ENCODE data around the gene BBS5.
"Not testable (repeated sequence)": the region's sequence is repeated elsewhere in the genome, so short reads cannot be mapped to it uniquely, and the experiment has no call there.

Gene BBS5

DNA sequence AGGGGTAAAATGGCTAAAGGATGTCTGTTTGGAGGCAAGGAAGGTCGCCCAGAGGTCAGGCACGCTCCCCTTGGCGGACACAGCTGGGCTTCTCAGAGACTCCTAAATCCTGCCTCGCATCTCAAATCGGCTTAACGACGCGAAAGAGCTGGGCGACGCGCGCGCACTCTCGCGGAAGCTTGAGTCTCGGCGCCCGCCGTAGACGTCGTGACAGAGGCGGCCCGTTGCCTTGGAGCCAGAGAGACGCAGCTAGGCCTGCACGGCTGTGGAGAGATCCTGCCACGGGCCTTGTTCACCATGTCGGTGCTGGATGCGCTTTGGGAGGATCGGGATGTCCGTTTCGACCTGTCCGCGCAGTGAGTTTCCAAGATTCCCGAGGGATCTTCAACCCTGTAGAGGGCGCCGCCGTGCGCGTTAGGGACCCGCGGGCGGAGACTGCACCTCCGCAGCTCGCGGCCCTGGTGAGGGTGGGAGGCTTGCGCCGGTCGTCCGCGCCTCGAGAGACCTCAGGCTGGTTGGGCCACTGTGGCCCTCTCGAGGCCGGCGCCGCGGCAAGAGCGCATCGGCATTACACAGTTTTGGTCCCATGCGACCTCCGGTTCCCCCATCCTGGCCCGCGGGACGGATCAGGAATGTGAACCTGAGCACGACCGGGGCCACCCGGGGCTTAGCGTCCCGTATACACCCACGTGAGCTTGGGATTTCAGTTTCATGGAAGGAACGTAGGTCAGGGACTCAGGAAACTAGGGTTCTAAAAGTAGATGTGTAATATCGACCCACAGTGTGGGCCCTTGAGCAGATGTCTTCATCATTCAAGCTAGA, at the start of gene BBS5:
Gene BBS5, plus strand, starts transcription at position 238 of the 822 bp plus-strand sequence. Its CDS starts 60 bp downstream, at position 298.
- peak; percentile 98 for DNase-seq

DNA sequence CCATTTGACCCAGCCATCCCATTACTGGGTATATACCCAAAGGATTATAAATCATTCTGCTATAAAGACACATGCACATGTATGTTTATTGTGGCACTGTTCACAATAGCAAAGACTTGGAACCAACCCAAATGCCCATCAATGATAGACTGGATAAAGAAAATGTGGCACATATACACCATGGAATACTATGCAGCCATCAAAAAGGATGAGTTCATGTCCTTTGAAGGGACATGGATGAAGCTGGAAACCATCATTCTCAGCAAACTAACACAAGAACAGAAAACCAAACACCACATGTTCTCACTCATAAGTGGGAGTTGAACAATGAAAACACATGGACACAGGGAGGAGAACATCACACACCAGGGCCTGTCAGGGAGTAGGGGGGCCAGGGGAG, 47.5 kb upstream of the BBS5 start:
- not testable (repeated sequence) for DNase-seq

GRCh38 chr2:169434236-169434635, 45.1 kb upstream of the BBS5 start:
- not testable (repeated sequence) for DNase-seq

GRCh38 chr2:169438466-169439072, 40.7 kb upstream of the BBS5 start:
- no peak for DNase-seq

- no peak for DNase-seq
Measured at GRCh38 chr2:169439900-169440299, 39.4 kb upstream of the BBS5 start.

- no peak for DNase-seq
Measured at GRCh38 chr2:169446452-169446851, 32.8 kb upstream of the BBS5 start.

DNA sequence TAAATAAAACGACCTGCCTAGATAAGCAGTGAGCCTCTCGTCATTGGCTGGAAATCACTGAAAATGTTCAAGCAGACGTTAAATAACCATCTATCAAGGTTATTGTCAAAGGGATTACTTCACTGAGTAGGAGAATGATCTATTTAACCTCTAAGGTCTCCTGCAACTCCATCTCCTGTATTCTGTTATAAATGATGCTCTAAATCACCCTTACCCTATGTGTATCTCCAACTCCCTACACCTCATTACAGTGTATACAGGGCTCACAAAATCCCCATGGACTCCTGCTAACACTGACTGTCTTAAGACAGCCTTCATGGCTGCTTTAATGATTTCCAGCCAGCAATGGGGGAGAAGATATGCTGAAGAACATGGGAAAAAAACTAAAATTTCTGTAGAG, 31.0 kb upstream of the BBS5 start:
- no peak for DNase-seq

GRCh38 chr2:169448865-169449264, 30.4 kb upstream of the BBS5 start:
- no peak for DNase-seq

GRCh38 chr2:169452080-169452479, 27.2 kb upstream of the BBS5 start:
- DNase-seq, result peak; percentile 85

- not testable (repeated sequence) for DNase-seq
Measured at GRCh38 chr2:169453044-169453443, 26.2 kb upstream of the BBS5 start.

GRCh38 chr2:169461143-169461542, 18.2 kb upstream of the BBS5 start:
- no peak for DNase-seq

GRCh38 chr2:169462896-169463695, 16.2 kb upstream of the BBS5 start:
- no peak for DNase-seq

GRCh38 chr2:169464466-169464865, 14.8 kb upstream of the BBS5 start:
- DNase-seq, result no peak

- peak; percentile 43 for DNase-seq
Measured at GRCh38 chr2:169464882-169465281, 14.4 kb upstream of the BBS5 start.

DNA sequence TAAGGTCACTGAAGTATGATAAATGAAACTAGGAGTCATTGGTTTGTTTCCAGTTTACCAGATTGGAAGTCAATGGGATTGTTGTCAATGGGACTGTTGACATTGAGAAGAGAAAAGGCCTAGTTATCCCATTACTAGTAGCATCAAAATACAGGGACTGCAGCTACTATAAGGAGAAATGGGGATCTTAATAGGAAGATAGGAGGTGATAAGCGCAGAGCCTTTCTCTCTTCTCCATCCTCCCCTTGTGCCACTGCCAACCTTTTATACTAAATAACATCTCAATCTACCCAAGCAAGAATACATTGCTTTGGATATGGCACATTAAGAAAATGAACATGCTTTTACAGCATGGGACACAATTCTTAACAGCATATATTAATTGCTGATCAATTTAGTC, 10.5 kb upstream of the BBS5 start:
- DNase-seq, result peak; percentile 23

DNA sequence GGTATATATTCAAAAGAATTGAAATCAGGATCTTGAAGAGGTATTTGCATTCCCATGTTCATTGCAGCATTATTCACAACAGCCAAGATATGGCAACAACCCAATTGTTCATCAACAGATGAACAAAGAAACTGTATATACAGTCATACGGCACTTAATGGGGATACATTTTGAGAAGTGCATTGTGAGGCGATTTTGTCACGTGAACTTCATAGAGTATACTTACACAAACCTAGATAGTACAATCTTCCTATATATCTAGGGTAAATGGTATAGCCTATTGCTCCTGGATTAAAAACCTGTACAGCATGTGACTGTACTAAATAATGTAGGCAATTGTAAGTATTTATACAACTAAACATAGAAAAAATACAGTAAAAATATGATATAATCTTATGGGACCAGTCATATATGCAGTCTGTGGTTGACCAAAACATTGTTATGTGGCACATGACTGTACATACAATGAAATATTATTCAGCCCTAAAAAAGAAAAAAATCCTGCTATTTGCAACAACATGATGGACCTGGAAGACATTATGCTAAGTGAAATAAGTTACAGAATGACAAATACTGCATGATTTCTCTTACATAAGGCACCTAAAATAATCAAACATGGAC, 9.2 kb upstream of the BBS5 start:
- no peak for DNase-seq

DNA sequence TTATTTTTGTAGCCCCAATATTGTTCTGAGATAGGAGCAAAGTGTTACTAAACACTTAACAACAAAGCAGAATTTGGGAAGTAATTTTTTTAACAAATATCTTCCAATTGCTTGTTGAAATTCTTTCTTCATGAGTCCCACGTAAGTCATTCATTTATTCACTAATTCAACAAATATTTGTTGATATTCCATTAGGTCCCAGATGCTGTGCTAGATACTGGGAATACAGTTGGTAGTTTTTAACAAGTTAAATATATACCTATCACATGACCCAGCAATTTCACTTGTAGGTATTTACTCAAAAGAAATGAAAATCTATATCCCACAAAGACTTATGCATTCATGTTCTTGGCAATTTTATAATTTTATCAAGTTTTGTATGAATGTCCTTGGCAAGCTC, 7.0 kb upstream of the BBS5 start:
- no peak for DNase-seq

- no peak for DNase-seq
Measured at GRCh38 chr2:169476459-169476858, 2.8 kb upstream of the BBS5 start.

- no peak for DNase-seq
Measured at GRCh38 chr2:169478339-169478738, 955 bp upstream of the BBS5 start.

- DNase-seq, result peak; percentile 36
Measured at GRCh38 chr2:169478745-169479256, 493 bp upstream of the BBS5 start.

- DNase-seq, result peak; percentile 35
Measured at GRCh38 chr2:169480079-169480465, 778 bp downstream of the BBS5 start.

DNA sequence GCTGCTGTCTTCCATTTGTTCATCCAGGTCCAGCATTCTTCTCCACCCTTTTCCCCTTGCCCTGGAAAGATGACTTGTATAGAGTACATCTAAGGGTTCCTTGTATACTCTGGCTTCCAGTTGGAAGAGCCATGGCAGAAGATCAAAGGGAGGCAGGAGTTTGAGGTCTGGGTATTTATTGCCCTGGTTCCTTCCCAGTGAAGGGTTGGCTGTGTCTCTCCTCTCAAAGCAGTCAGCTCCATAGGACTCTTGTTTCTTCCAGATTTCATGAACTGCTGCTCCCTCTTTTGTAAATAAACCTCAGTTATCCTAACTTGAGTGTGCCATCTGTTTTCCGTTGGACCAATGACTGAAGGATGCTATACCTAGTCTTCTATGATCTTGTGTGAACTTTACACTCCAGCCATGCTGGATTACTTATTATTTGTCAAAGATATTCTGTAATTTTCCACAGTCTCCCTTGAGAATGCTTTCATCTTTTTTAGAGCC, 6.4 kb downstream of the BBS5 start:
- DNase-seq, result no peak

GRCh38 chr2:169486487-169486886, 7.2 kb downstream of the BBS5 start:
- no peak for DNase-seq
